GM18907 (cell line): ENCODE data around the gene HOXB3.

Source experiments
- ATAC-seq: cut with Tn5 transposase; IDR thresholded peaks from one replicate; pipeline ENCODE4 v1.9.1; 2021; ENCODE audit warnings: mild to moderate bottlenecking, moderate library complexity; ENCODE audit not compliant: unreplicated experiment

HOXB3 gene

GRCh38 chr17:48589831-48590606 is at the start of gene HOXB3:
HOXB3 (minus strand) TSS chr17:48590241; CDS start chr17:48552474, 37,767 bp downstream.
- no peak for ATAC-seq

GRCh38 chr17:48639136-48639535 is 49.1 kb upstream of the HOXB3 start:
- no peak for ATAC-seq

DNA sequence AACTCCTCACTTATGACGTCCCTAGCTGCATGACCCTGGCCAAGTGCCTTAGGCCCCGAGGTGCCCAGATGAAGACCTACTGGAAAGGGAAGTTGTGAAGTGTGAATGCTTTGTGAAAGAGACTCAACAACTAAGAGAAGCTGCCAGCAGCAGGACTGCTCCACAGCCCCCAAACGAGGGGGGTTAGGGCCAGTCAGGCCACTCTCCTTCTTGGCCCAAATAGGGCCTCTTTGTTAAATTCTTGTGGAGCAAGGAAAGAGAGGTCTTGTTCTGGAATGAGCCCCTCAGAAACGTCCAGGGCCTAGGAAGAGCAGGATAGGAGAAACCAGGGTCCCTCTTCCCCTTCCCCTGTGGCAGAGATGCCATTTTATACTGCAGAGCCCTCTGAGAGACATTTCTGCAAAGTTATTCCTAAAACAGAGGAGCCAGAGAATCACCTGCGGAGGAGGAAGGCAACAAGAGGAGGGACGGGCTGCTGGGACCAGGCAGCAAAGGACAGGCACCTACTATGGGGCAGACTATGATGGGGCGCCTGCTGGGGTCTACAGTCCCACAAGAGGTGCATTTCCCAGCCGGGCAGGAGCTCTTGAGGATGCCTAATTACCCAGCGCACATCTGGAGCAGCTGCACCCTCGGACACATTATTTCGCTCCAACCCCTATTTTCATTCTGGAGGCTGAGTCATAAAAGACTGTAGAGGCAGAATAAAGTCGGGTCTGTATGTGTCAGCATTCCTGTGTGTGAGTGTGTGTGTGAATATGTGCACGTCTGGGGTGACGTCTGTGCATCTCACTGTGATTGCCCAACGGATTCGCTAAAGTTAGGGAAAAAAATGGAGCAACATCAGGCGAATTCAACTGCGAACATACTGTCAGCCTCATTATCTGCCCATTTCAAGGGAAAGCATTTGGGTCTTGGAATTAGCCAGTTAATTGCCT is 47.6 kb upstream of the HOXB3 start:
- no peak for ATAC-seq

DNA sequence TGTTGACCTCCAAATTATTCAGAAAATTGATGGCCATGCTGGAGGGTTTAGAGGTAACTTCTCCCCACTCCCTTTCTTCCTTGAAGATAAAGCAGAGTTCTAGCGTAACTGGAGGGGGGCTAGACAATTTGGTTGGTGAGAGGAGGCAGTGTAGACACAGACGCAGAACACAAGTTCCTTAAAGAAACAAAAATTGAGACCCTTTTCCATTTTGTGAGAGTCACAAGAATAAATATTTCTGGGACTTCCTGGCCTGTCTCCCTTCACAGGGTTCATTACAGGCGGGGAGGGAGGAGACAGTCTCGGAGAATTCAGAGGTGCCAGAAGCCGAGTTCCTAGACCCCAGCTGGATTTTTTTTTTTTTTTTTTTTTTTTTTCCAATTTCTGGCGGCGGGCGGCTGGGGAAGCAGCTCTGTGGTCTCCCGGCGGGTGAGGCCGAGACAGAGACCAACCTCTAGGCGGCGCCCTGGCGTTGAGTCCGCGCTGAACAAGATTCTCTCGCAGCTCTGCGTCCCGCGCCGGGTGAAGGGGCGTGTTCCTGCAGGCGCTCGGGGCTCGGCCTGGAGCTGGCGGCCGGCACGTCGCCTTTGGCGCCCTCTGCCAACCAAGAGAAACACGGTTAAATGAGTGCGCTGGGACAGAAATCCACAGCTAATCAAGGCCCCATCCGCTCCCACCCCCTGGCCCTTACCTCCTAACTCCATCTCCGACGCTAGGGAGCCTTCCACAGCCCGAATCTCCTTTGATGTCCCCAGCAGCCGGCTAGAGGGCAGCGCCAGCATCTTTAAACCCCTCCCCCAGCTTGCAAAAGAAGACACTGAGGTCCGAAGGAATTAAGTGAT is 46.4 kb upstream of the HOXB3 start:
- ATAC-seq = peak; percentile 58

DNA sequence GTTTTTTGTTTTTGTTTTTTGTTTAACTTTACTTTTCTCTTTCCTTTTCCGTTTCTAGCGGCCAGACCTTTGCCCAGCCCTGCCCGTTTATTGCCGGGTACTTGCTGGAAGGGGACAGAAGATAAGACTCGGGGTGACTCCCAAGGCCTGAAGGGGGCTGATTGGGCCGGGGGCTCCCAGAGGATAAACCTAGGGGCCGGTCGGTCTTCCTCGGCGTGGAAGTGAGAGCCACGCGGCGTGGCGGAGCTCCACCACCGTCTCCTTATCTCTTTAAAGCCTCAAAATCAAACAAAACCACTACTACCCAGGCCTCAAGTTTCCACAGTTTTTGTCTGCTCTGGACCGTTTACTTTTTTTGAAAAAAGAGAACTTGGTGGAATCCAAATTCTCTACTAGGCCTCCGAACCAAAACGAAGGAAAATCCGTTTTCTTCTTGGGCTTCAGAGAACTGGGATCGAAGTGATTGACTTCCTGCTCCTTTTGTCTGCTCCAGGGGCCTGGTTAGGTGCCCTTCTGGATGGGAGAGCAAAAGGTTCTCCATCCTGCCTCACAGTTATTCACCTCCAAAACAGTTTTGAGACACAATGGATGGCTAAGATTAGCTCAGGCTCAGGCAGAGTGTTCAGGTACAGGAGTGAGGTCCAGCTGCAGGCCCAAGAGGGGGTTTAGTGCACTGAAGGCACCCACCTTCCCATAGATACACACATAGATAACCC is 44.6 kb upstream of the HOXB3 start:
- no peak for ATAC-seq

GRCh38 chr17:48633266-48633677 is 43.2 kb upstream of the HOXB3 start:
- no peak for ATAC-seq

- ATAC-seq = no peak
Measured at GRCh38 chr17:48632579-48633265, 42.7 kb upstream of the HOXB3 start.

- ATAC-seq = no peak
Measured at GRCh38 chr17:48631693-48632578, 41.9 kb upstream of the HOXB3 start.

DNA sequence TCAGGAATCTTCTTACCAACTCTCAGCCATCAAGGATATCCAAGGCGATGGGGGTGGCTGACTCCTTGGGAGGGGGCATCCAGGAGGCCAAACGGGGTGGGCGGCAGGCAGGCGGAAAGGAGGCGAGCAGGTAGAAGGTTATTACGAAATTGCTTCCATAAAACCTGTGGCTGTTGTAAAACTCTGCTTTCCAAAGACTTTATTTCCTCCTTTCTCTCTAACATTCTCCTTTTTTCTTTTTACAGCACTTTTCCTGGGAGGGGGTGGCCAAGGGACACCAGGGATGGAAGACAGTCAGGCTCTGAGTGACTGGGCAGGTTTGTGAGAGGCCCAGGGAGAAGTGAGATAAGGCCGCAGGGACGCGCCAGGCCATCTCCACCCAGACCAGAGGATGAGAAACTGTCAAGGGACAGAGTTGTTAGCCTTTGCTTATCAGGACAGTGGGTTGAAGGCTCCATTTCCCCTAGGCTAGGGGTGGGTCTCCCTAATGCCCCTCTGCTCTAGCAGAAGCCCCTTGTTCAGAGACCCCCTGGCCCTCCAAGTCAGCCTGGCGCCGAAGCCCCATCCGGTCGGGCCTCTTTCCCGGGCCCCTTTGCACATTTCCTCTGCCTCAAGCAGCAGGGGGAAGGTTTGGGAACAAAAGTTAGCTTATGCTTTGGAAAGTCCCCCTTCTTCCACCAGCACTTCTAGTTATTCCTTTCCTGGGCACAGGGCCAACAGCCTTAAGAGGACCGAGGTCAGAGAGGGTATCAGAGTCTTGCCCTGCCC is 41.1 kb upstream of the HOXB3 start:
- no peak for ATAC-seq

DNA sequence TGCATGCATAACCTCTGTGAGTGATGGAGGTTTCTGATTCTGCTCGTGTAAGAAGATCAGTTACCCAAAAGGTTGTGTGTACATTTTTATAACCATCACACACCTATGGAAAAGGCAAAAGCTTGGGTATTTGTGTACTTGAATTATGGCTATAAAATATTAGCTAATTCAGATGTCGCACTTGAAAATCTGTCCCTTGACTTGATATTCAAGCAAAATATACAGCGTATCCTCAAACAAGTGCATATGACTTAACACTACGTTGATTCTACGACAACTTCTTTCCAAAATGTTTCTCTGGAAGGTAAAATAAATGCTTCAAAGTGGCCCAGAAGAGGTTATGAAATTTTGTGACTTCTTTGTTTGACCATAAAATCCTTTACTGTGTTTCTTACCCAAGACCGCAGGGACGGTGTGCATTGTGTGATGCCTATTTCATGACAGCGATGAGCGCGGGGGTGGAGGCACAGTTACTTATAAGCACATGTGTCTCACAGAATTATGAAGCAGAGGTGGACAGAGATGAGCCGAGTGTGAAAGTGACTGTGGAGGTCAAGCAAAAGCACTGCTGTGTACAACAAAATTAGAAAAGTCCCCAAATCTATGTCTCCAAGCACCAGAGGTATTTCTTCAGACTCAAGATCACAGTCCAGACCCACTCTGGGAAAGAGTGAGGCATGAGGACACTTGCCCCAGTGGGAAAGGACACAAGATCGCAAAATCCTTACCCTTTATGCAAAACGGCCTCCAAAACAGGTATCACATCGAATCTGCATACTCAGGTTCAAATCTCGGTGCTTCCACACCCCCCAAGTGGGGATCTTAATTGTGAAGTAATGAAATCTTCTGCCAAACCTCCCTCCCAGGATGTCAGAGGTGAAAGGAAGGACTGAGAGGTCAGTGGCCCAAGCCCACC is 40.2 kb upstream of the HOXB3 start:
- ATAC-seq = no peak

DNA sequence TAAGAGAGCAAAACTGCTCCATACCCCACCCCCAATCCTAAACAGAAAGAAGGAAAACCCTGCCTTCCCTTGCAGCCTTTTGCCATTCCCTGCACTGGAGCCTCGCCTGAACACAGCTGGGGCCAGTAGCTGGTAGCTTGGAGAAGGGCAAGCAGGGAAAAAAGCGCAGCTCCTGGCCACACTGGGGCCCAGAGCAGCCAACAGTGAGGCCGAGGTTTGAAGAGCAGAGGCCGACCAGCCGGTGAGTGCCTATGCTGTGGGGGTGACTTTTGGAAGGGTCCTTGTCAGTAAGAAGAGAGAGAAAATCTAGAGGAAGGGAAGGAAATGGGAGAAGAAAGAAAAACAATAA is 39.3 kb upstream of the HOXB3 start:
- no peak for ATAC-seq

DNA sequence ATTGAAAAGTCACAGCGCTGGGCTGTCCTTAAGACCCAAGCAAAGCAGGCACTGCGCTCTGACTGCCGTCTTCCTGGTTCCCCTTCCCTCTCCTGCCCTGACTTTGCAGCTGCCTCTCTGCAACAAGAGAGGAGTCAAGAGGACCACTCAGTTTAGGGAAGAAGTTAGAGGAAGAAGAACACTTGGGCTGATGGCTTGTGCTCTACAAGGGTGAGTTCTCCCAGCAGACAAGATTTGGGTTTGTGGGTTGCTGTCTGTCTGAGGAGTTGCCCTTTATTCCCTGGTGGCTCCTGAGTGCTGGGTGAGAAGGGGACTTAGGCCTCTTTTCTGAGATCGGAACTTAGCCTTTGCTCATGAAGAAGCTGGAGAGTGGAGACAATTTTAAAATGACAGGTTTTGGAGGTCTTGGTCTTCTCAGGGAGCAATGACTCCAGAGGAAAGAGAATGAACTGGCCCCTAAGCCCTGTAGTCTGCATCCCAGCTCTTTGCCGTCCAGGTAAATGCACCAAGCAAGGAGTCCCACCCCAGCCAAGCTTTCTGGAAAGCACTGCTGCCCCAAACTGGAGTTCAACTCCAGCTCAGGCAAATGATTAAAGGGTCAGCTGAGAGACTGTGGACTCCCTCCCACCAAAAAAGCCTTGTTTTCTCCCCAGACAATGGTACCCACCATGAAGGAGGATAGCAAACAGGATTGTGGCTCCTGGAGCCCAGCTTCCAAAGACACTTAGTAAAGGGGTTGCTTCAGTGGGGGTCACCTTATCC is 38.8 kb upstream of the HOXB3 start:
- ATAC-seq = no peak

- no peak for ATAC-seq
Measured at GRCh38 chr17:48627623-48628521, 37.8 kb upstream of the HOXB3 start.

GRCh38 chr17:48627118-48627597 is 37.1 kb upstream of the HOXB3 start:
- ATAC-seq = no peak
